ENCODE data around the gene SLC26A11. TPM values are rescaled to one million over a fixed set of nuclear protein-coding genes. Genes with fewer than 3 reads are reported as not detected.

SLC26A11 gene
- total RNA-seq, 3 donors from 2014 or later (not counting 1 experiment from before 2014, with no cell fraction given) = 33.9 to 37.6 (median 35.8) TPM

GRCh38 chr17:80263253-80264204, 43.3 kb downstream of the SLC26A11 start:
- intact Hi-C loops (cut with micrococcal nuclease) = loop anchor here (2.0 kb wide), 2 partner anchors 45 to 117 kb away; partner anchors contain the start of gene EIF4A3
- Mint-ChIP-seq H3K4me1 (peaks cover 43 to 44% of the 10 kb centered on the region in 2 donors), H3K9me3 (no peaks in the 10 kb centered on the region), H3K36me3 (no peaks in the 10 kb centered on the region), H3K27me3 (ENCODE audit: low read depth in 2 of 2) (no peaks in the 10 kb centered on the region), H3K4me3 (peak overlapping the region; percentile 85), H3K27ac (peak overlapping the region; percentile 84 to 87)
- Histone ChIP-seq H3K36me3 (ENCODE audit: control insufficient read depth, insufficient read depth, low read length) (peaks cover 18% of the 10 kb centered on the region), H3K9me3 (ENCODE audit: control insufficient read depth, insufficient read depth, low read length) (no peaks in the 10 kb centered on the region), H3K4me3 (ENCODE audit: low read length) (peak overlapping the region; percentile 83), H3K27ac (ENCODE audit: low read length) (peak overlapping the region; percentile 70), H3K27me3 (ENCODE audit: control insufficient read depth, insufficient read depth, low read length) (no peaks in the 10 kb centered on the region), H3K4me1 (ENCODE audit: control insufficient read depth, insufficient read depth, low read length) (peaks cover 80% of the 10 kb centered on the region)
- no peak for TF ChIP-seq CTCF (IDR thresholded peaks at IDR 0.05)
- peak; percentile 42 to 59 (median 57) for ATAC-seq
- WGBS (ENCODE audit: insufficient coverage) = 10% methylated on average over 19 of the region's 19 CpGs
- peak; percentile 72 to 94 for DNase-seq

- DNase-seq (peak in 1 of 2 donors; percentile 71), ATAC-seq (no peak)
- Mint-ChIP-seq H3K4me3 (peak overlapping the region; percentile 85), H3K36me3 (no peaks in the 10 kb centered on the region), H3K27ac (peak overlapping the region; percentile 84 to 87), H3K9me3 (no peaks in the 10 kb centered on the region), H3K27me3 (ENCODE audit: low read depth in 2 of 2) (no peaks in the 10 kb centered on the region), H3K4me1 (peaks cover 43 to 44% of the 10 kb centered on the region in 2 donors)
- no peak for TF ChIP-seq CTCF (IDR thresholded peaks at IDR 0.05)
- H3K27me3 ChIP-seq (ENCODE audit: control insufficient read depth, insufficient read depth, low read length) = no peaks in the 10 kb centered on the region
- H3K4me1 ChIP-seq (ENCODE audit: control insufficient read depth, insufficient read depth, low read length) = peaks cover 84% of the 10 kb centered on the region
- peak overlapping the region; percentile 83 for H3K4me3 ChIP-seq (ENCODE audit: low read length)
- WGBS (ENCODE audit: insufficient coverage) = 5% methylated on average over 18 of the region's 19 CpGs
- peaks cover 27% of the 10 kb centered on the region for H3K36me3 ChIP-seq (ENCODE audit: control insufficient read depth, insufficient read depth, low read length)
- H3K9me3 ChIP-seq (ENCODE audit: control insufficient read depth, insufficient read depth, low read length) = no peaks in the 10 kb centered on the region
- intact Hi-C loops (cut with micrococcal nuclease) = loop anchor here (2.0 to 5.0 kb wide), 2 partner anchors 46 to 48 kb away; no protein-coding TSS in a partner anchor
- H3K27ac ChIP-seq (ENCODE audit: low read length) = peak overlapping the region; percentile 70
Measured at GRCh38 chr17:80264205-80265075, 44.2 kb downstream of the SLC26A11 start.

GRCh38 chr17:80265205-80266068, 45.2 kb downstream of the SLC26A11 start:
- Mint-ChIP-seq H3K36me3 (no peaks in the 10 kb centered on the region), H3K9me3 (no peaks in the 10 kb centered on the region), H3K27me3 (ENCODE audit: low read depth in 2 of 2) (no peaks in the 10 kb centered on the region), H3K4me1 (peaks cover 43% of the 10 kb centered on the region in 2 donors), H3K4me3 (peak overlapping the region; percentile 85), H3K27ac (peak overlapping the region; percentile 84 to 87)
- peak overlapping the region; percentile 70 for H3K27ac ChIP-seq (ENCODE audit: low read length)
- WGBS (ENCODE audit: insufficient coverage) = 35% methylated on average over 16 of the region's 17 CpGs
- intact Hi-C loops (cut with micrococcal nuclease) = loop anchor here (2.0 to 5.0 kb wide), 2 partner anchors 47 kb away; no protein-coding TSS in a partner anchor
- H3K9me3 ChIP-seq (ENCODE audit: control insufficient read depth, insufficient read depth, low read length) = no peaks in the 10 kb centered on the region
- H3K4me1 ChIP-seq (ENCODE audit: control insufficient read depth, insufficient read depth, low read length) = peaks cover 85% of the 10 kb centered on the region
- H3K4me3 ChIP-seq (ENCODE audit: low read length) = peak overlapping the region; percentile 83
- ATAC-seq (peak; percentile 60 to 78 (median 74)), DNase-seq (peak; percentile 69 to 89)
- peaks cover 37% of the 10 kb centered on the region for H3K36me3 ChIP-seq (ENCODE audit: control insufficient read depth, insufficient read depth, low read length)
- TF ChIP-seq CTCF (IDR thresholded peaks at IDR 0.05) = no peak
- no peaks in the 10 kb centered on the region for H3K27me3 ChIP-seq (ENCODE audit: control insufficient read depth, insufficient read depth, low read length)
